ENCODE data around the gene STS. TPM values are rescaled to one million over a fixed set of nuclear protein-coding genes. Genes with fewer than 3 reads are reported as not detected.

STS gene
- total RNA-seq, 4 donors from 2014 or later = 8.6 to 23.9 (median 14.9) TPM

DNA sequence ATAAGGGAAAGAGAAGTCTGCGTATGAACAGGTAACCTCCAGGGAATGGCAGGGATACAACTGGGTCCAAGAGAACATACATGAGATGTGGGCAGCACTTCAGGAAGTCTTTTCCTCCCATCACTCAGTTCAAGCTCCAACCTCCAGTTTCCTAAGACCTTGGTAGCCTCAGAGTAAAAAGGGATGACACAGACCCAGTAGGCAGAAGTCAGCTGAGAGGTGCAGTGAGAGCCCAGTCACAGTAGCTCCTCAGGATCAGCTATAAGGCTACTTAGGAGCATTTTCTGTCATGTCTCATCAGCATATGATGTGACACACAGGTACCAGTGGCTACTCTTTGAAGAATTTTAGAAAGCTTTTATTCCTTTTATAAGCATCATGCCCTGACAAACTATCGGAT lies 12.5 kb upstream of the STS start:
- DNase-seq (ENCODE audit: low spot score) (no peak), ATAC-seq (ENCODE audit: low FRiP score) (no peak)
- TF ChIP-seq, protein P1, sequence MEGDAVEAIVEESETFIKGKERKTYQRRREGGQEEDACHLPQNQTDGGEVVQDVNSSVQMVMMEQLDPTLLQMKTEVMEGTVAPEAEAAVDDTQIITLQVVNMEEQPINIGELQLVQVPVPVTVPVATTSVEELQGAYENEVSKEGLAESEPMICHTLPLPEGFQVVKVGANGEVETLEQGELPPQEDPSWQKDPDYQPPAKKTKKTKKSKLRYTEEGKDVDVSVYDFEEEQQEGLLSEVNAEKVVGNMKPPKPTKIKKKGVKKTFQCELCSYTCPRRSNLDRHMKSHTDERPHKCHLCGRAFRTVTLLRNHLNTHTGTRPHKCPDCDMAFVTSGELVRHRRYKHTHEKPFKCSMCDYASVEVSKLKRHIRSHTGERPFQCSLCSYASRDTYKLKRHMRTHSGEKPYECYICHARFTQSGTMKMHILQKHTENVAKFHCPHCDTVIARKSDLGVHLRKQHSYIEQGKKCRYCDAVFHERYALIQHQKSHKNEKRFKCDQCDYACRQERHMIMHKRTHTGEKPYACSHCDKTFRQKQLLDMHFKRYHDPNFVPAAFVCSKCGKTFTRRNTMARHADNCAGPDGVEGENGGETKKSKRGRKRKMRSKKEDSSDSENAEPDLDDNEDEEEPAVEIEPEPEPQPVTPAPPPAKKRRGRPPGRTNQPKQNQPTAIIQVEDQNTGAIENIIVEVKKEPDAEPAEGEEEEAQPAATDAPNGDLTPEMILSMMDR (IDR thresholded peaks at IDR 0.05) = no peak

- DNase-seq (ENCODE audit: low spot score) (no peak), ATAC-seq (ENCODE audit: low FRiP score) (no peak)
- TF ChIP-seq, protein P1 (IDR thresholded peaks at IDR 0.05) = no peak
Measured at GRCh38 chrX:7139202-7140081, 8.1 kb upstream of the STS start.

- TF ChIP-seq, protein P1 (IDR thresholded peaks at IDR 0.05) = no peak
- no peak for DNase-seq (ENCODE audit: low spot score)
- no peak for ATAC-seq (ENCODE audit: low FRiP score)
Measured at GRCh38 chrX:7143076-7143475, 4.4 kb upstream of the STS start.

DNA sequence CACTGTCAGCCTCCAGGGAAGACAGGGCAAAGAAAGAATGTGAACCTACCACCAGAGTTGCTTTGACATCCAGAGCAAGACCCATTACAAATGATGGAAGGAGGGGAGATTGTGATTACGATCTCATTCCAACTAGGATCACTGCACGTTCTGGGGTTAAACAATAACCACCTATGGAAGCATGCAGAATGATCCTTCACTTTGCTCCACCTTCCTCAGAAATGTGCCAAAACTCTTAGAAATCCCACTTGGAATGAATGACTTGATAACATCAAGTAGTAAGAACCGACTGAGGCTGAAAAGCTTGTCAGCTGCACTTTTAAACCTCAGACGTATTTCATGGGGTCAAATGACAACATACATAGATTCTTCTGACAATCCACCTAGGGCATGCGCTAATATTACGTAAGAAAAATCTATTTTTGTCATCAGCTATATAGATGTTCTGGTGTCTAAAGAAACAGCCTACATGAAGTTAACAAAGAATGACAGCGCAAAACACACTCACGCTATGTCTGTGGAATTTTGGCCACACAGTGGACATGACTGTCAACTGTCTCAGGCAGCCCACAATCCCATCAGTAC lies 3.5 kb upstream of the STS start:
- ATAC-seq (ENCODE audit: low FRiP score) (no peak), DNase-seq (ENCODE audit: low spot score) (no peak)
- TF ChIP-seq, protein P1 (IDR thresholded peaks at IDR 0.05) = no peak

DNA sequence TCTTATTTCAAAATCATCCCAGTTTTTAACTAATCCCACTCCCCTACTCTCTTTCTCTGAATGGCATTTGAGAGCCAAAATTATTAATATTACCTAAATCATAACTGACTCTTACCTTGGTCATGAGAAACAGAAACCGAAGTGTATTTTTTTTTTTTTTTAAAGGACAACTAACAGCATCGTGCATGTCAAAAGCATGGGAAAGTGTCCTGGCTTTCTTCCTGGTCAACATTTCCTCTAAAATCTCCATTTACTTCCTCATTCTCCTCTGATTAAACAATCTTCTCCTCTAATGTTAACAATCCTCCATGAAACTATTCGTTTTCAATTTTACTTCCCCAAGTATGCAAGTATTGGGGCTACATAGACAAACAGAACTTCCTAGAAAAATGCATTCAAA lies 2.1 kb upstream of the STS start:
- TF ChIP-seq, protein P1 (IDR thresholded peaks at IDR 0.05) = no peak
- ATAC-seq (ENCODE audit: low FRiP score) = no peak
- DNase-seq (ENCODE audit: low spot score) = no peak

DNA sequence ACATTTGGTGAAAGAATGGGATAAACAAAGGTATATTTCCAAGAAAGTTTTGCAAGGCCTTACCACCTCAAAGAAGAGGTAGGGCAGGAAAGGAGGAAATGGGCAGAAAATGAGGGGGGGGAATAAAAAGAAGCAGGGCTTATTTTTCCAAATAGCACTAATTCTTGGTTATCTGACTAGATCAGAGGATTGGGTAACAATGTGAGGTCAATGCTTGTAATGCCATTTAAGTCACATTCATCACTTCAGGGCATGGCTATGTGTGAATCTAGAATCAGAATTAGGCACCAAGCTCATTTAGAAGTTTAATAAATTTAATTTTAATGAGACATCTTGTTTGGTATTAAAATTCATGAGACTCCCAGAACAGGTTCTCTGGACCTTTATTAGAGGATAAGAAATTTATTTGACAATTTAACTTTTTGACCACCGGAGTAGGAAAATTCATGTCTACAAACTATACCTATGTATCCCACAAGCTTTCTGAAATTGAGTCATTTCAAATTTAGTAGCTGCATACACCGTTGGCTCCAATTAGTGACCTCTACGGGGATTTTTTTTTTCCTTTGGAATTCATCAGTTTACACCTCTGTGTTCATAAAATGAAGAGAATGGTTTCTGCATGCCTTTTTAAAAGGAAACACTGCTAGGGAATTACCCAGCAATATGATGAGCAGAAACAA lies 1.4 kb upstream of the STS start:
- no peak for ATAC-seq (ENCODE audit: low FRiP score)
- TF ChIP-seq, protein P1 (IDR thresholded peaks at IDR 0.05) = no peak
- no peak for DNase-seq (ENCODE audit: low spot score)

Measured in omental fat pad (tissue), 4 donors.